WTC11 (cell line): ENCODE results near the gene PHF11. TPM values are rescaled to one million over a fixed set of nuclear protein-coding genes. Genes with fewer than 3 reads are reported as not detected.

Source experiments
- ATAC-seq: fragments of 200-7000 bp; cut with Tn5 transposase; 2 replicates; pipeline ENCODE4 v1.10.0; 2021; ENCODE audit warnings: mild to moderate bottlenecking, moderate library complexity
- CTCF ChIA-PET: fragments of 300-600 bp; sonication (Branson Sonifier 250); formaldehyde crosslinking; loops from one replicate; lab custom pipeline; 2021; ENCODE audit warnings: antibody characterized with exemption; lab: Charles Lee
- POLR2A ChIA-PET: fragments of 350-600 bp; sonication (Branson Sonifier 250); formaldehyde crosslinking; loops from one replicate; lab custom pipeline; 2021; ENCODE audit warnings: antibody characterized with exemption; lab: Charles Lee
- DNase-seq: peaks from one replicate; pipeline ENCODE4 v3.0.0; 2021; ENCODE audit warnings: low spot score
- H3K27ac Mint-ChIP-seq: 2 replicates; pipeline ENCODE4 v1.8.0; 2021; ENCODE audit warnings: mixed read lengths
- H3K27me3 Mint-ChIP-seq: 2 replicates; pipeline ENCODE4 v1.8.0; 2021; ENCODE audit warnings: low read depth, mild to moderate bottlenecking, moderate library complexity, mixed read lengths
- H3K36me3 Mint-ChIP-seq: 2 replicates; pipeline ENCODE4 v1.8.0; 2021; ENCODE audit warnings: mixed read lengths
- H3K4me1 Mint-ChIP-seq: 2 replicates; pipeline ENCODE4 v1.8.0; 2022; ENCODE audit warnings: mixed read lengths
- H3K4me3 Mint-ChIP-seq: 2 replicates; pipeline ENCODE4 v1.8.0; 2021; ENCODE audit warnings: mild to moderate bottlenecking, moderate library complexity, mixed read lengths
- H3K9me3 Mint-ChIP-seq: 2 replicates; pipeline ENCODE4 v1.8.0; 2021; ENCODE audit warnings: mixed read lengths
- AFF4 ChIP-seq: sonication (generic); formaldehyde crosslinking; IDR thresholded peaks from 2 replicates; pipeline ENCODE4 v1.8.1; 2023; ENCODE audit warnings: mild to moderate bottlenecking, missing genetic modification reagents, borderline replicate concordance
- ATF3 ChIP-seq: sonication (generic); formaldehyde crosslinking; conservative IDR thresholded peaks from 2 replicates; pipeline ENCODE4 v1.8.1; 2022; ENCODE audit warnings: mild to moderate bottlenecking, missing genetic modification reagents
- ESRRA ChIP-seq: sonication (generic); formaldehyde crosslinking; IDR thresholded peaks from 2 replicates; pipeline ENCODE4 v1.8.1; 2022; ENCODE audit warnings: mild to moderate bottlenecking, missing genetic modification reagents, borderline replicate concordance
- FOXK1 ChIP-seq: sonication (generic); formaldehyde crosslinking; IDR thresholded peaks from 2 replicates; pipeline ENCODE4 v1.8.0; 2022; ENCODE audit warnings: mild to moderate bottlenecking, moderate library complexity, missing genetic modification reagents
- FOXP1 ChIP-seq: sonication (generic); formaldehyde crosslinking; IDR thresholded peaks from 2 replicates; pipeline ENCODE4 v1.8.0; 2022; ENCODE audit warnings: missing genetic modification reagents, mild to moderate bottlenecking, moderate library complexity, borderline replicate concordance
- GTF2I ChIP-seq: fragments of 250-450 bp; sonication (Bioruptor Pico); conservative IDR thresholded peaks from 2 replicates; pipeline ENCODE4 v1.4.0; 2021; ENCODE audit warnings: mild to moderate bottlenecking
- MXD4 ChIP-seq: fragments of 250-450 bp; sonication (Bioruptor Pico); IDR thresholded peaks from 2 replicates; pipeline ENCODE4 v1.8.0; 2021; ENCODE audit warnings: mild to moderate bottlenecking, moderate library complexity, borderline replicate concordance
- NR2C2 ChIP-seq: sonication (generic); formaldehyde crosslinking; IDR thresholded peaks from 2 replicates; pipeline ENCODE4 v1.8.0; 2022; ENCODE audit warnings: mild to moderate bottlenecking, missing genetic modification reagents
- SMAD4 ChIP-seq: sonication (generic); formaldehyde crosslinking; IDR thresholded peaks from 2 replicates; pipeline ENCODE4 v1.8.0; 2022; ENCODE audit warnings: mild to moderate bottlenecking, missing genetic modification reagents
- SOX15 ChIP-seq: fragments of 250-450 bp; sonication (Bioruptor Pico); IDR thresholded peaks from 2 replicates; pipeline ENCODE4 v1.9.0; 2021; ENCODE audit warnings: mild to moderate bottlenecking
- TEAD1 ChIP-seq: sonication (generic); formaldehyde crosslinking; IDR thresholded peaks from 2 replicates; pipeline ENCODE4 v1.8.0; 2022; ENCODE audit warnings: mild to moderate bottlenecking, missing genetic modification reagents
- USF1 ChIP-seq: sonication (generic); formaldehyde crosslinking; IDR thresholded peaks from 2 replicates; pipeline ENCODE4 v1.8.0; 2022; ENCODE audit warnings: mild to moderate bottlenecking, missing genetic modification reagents
- ZNF121 ChIP-seq: sonication (generic); formaldehyde crosslinking; IDR thresholded peaks from 2 replicates; pipeline ENCODE4 v1.8.0; 2023; ENCODE audit warnings: missing genetic modification reagents
- total RNA-seq: library from RNA; stranded (reverse); gene quantifications from 3 replicates; pipeline ENCODE4 v1.2.3, GENCODE V29; 2021
- TF ChIP-seq, protein P1 (sequence below): sonication (generic); formaldehyde crosslinking; IDR thresholded peaks from 2 replicates; pipeline ENCODE4 v1.8.1; 2023; ENCODE audit warnings: mild to moderate bottlenecking, moderate library complexity, missing genetic modification reagents
- TF ChIP-seq, protein P2 (sequence below): sonication (generic); formaldehyde crosslinking; IDR thresholded peaks from 2 replicates; pipeline ENCODE4 v1.8.1; 2023; ENCODE audit warnings: mild to moderate bottlenecking, missing genetic modification reagents
- TF ChIP-seq, protein P3 (sequence below): sonication (generic); formaldehyde crosslinking; IDR thresholded peaks from 2 replicates; pipeline ENCODE4 v1.8.1; 2022; ENCODE audit warnings: mild to moderate bottlenecking, missing genetic modification reagents, moderate library complexity, borderline replicate concordance

Gene PHF11
- total RNA-seq, 1 experiment from 2014 or later, result 9.3 TPM

- TF ChIP-seq AFF4 (no peak), NR2C2 (CRISPR knock-in tag) (no peak)
Observed at GRCh38 chr13:49545661-49546060, 49.9 kb downstream of the PHF11 start (continued).

DNA sequence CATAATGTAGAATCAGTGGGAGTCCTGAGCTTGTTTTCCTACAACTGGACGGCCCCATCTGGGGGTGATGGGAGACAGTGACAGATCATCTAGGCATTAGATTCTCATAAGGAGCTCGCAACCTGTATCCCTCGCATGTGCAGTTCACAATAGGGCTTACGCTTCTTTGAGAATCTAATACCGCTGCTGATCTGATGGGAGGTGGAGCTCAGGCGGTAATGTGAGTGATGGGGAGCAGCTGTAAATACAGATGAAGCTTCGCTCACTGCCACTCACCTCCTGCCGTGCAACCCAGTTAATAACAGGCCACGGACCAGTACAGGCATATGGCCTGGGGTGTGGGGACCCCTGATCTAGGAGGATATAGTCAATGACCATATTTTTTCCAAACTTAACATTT is 50.8 kb downstream of the PHF11 start:
- no peak overlapping the region for H3K4me3 Mint-ChIP-seq
- no peak overlapping the region for H3K27ac Mint-ChIP-seq
- POLR2A ChIA-PET, result no interaction called here
- no peak for ATAC-seq
- DNase-seq, result no peak
- peaks cover 29% of the 10 kb centered on the region; the same call in 1 of the 2 replicates for H3K36me3 Mint-ChIP-seq
- H3K27me3 Mint-ChIP-seq, result no peaks in the 10 kb centered on the region
- CTCF ChIA-PET, result no interaction called here
- no peaks in the 10 kb centered on the region for H3K9me3 Mint-ChIP-seq
- no peaks in the 10 kb centered on the region for H3K4me1 Mint-ChIP-seq
- TF ChIP-seq, protein P1, sequence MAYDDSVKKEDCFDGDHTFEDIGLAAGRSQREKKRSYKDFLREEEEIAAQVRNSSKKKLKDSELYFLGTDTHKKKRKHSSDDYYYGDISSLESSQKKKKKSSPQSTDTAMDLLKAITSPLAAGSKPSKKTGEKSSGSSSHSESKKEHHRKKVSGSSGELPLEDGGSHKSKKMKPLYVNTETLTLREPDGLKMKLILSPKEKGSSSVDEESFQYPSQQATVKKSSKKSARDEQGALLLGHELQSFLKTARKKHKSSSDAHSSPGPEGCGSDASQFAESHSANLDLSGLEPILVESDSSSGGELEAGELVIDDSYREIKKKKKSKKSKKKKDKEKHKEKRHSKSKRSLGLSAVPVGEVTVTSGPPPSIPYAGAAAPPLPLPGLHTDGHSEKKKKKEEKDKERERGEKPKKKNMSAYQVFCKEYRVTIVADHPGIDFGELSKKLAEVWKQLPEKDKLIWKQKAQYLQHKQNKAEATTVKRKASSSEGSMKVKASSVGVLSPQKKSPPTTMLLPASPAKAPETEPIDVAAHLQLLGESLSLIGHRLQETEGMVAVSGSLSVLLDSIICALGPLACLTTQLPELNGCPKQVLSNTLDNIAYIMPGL, result no peak
- no peak for TF ChIP-seq FOXK1 (CRISPR knock-in tag)
- TF ChIP-seq, protein P2, sequence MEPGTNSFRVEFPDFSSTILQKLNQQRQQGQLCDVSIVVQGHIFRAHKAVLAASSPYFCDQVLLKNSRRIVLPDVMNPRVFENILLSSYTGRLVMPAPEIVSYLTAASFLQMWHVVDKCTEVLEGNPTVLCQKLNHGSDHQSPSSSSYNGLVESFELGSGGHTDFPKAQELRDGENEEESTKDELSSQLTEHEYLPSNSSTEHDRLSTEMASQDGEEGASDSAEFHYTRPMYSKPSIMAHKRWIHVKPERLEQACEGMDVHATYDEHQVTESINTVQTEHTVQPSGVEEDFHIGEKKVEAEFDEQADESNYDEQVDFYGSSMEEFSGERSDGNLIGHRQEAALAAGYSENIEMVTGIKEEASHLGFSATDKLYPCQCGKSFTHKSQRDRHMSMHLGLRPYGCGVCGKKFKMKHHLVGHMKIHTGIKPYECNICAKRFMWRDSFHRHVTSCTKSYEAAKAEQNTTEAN (CRISPR knock-in tag), result no peak
- TF ChIP-seq, all 79 proteins: peak for 0

- TF ChIP-seq TEAD1 (no peak), AFF4 (no peak), SMAD4 (CRISPR knock-in tag) (no peak), ATF3 (no peak), FOXP1 (CRISPR knock-in tag) (no peak), GTF2I (CRISPR knock-in tag) (no peak), SOX15 (CRISPR knock-in tag) (no peak), ZNF121 (CRISPR knock-in tag) (no peak), MXD4 (CRISPR knock-in tag) (no peak), USF1 (CRISPR knock-in tag) (no peak), ESRRA (CRISPR knock-in tag) (no peak)
- TF ChIP-seq, protein P3, sequence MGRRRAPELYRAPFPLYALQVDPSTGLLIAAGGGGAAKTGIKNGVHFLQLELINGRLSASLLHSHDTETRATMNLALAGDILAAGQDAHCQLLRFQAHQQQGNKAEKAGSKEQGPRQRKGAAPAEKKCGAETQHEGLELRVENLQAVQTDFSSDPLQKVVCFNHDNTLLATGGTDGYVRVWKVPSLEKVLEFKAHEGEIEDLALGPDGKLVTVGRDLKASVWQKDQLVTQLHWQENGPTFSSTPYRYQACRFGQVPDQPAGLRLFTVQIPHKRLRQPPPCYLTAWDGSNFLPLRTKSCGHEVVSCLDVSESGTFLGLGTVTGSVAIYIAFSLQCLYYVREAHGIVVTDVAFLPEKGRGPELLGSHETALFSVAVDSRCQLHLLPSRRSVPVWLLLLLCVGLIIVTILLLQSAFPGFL (CRISPR knock-in tag), result no peak
- ChIA-PET POLR2A (no interaction called here), CTCF (no interaction called here)
- no peaks in the 10 kb centered on the region for H3K27me3 Mint-ChIP-seq
- peak; percentile 40 for DNase-seq
- peak; percentile 69 for ATAC-seq
- H3K4me3 Mint-ChIP-seq, result no peak overlapping the region
- no peaks in the 10 kb centered on the region for H3K9me3 Mint-ChIP-seq
- peaks cover 32% of the 10 kb centered on the region; the same call in 1 of the 2 replicates for H3K36me3 Mint-ChIP-seq
- no peak overlapping the region; the same call in 1 of the 2 replicates for H3K27ac Mint-ChIP-seq
- no peaks in the 10 kb centered on the region for H3K4me1 Mint-ChIP-seq
Observed at GRCh38 chr13:49549289-49549688, 53.5 kb downstream of the PHF11 start.
